ENCODE data around the gene ATG5.
"Not testable (repeated sequence)": the region's sequence is repeated elsewhere in the genome, so short reads cannot be mapped to it uniquely, and the experiment has no call there.

Gene ATG5

DNA sequence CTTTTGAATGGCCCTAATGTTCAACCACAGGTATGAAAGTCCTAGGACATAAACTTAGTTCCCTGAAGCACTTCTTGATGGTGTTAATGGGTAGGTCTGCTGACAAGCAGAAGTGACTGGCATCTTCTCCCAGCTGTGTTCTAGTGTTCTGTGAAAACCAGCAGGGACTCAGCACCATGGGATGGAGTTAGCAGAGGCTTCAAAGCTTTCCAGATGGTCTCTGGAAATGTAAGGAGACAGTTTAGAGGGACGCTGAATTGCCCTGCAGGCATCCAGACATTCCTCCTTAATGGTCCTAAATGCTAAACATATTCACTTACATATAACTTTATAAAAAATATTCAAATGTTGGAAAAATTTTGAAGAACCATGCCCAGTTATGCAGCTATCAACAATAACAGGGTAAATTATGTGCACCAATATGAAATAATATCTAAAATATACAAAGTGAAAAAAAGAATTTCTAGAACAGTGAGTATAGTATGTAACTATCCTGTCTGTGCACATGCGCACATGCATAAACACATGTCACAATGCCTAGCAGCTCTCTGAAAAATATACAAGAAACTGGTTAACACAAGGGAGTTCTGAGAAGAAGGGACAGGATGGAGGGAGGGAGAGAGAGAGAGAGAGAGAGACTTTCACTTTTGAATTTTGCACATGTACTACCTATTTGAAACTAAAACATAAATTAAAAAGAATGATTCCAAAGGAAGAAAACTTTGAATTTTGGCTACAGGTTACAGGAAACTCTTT lies 152.3 kb downstream of the ATG5 start:
- no peak for DNase-seq

DNA sequence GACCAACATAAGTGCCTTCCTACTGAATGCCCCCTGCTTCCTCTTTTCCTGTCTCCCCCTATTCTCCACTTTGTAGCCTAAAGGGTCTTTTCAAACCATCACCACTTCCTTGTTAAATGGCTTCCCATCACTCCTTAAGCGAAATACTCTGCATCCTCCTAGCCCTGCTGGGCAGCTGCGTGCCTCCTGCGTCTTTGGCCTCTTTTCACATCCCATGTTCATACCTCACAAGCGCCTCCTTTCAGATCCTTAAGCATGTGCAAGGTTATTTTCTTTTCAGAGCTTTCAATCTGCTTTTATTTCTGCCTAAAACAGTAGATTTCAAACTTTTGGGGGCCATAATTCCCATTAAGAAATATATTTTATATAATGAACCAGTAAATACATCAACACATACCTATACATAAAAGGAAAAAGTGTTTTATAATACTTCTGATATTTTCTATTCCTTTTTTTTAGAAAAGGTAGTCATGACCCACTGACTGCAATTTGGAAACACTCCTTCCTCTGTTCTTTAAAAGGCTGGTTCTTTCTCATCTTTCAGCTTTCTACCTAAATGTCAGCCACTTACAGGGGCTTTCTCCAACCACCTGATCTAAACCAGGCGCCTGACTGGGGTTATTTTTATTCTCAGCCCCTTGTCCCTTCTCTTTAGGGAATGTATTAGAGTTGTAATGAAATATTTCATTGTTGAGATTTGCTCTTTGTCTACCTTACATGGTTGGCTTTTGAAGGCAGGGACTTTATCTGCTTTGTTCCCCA lies 155.3 kb downstream of the ATG5 start:
- no peak for DNase-seq

DNA sequence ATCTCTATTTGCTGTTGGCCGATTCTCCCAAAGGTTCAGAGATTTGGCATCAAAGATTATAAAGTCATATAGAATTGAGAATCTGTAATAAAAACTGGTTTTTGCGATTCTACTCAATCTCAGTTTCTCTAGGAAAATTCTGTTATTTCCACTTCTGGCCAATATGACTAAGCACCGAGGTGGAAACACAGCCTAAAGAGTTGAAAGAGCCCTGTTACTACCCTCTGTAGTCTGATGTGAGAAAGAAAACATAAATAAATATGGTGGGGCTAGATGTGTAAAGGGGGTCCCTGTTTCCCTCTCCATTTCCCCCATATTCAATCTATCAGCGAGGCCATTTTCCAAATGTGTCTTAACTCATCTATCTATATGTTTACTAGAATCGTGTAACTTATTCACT lies 156.0 kb downstream of the ATG5 start:
- no peak for DNase-seq

DNA sequence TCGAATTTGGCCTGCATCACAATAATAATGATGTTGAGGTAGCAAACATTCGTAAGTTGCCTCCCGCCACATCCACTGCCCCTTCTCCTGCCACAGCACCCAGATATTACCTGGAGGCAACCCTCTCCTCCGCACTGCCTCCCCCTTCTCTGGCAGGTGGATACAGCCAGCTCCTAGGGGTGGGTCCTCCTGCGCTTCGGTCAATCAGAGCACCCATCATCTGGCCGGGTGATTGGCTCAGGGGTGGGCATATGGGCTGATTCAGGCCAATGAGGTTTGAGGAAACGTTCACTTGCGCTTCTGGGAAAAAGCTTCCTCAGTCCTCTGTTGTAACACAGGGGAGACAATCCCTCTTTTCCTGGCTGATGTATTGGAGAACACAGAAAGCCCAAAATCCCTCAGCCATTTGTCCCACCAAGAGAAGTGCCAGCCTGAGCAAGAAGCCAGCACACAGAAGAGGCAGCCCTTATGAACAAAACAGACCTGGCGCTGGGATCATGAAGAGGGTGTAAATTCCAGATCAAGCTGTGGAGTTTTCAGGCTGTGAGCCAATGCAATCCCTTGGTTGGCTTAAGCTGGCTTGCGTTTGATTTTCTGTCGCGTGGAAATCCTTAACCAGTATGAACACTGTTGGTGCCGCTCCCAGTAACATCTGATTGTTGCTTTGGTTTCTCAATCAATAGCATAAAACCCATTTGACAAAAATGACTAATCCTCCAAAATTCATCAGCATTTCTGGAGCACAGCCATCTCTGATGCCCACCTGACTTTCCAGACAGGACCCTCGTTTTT lies 157.3 kb downstream of the ATG5 start:
- DNase-seq = no peak

DNA sequence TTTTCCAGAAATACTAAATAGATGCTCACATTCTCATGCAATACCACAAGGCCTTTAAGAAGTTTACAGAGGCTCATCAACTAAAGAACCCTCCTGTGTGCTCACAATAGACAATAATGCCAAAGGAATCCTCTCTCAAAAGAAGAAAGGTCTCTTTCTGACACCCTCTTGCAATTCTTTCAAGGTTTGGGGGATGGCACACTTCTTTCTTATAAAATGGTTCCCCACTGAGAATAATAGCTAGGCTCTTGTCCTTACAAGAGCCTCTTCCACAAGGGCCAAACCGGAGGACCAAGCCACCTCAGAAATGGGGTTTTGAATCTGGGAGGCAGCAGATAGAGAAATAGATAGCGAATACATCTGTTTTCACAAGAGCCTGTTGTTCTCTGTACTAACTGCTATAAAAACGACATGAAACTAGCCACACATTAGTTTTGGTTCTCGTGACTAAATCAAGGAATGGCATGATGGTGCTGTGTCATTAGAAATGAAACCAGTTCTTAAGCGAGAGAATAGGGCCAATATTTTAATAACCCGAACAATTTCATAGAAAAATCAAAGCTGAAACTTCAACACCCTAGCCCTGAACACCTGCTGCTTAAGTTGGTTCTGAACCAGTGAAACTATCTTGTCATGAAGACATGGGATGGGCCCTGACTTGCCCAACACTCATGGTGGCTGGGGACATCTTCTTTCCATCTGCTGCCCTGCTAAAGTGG lies 158.3 kb downstream of the ATG5 start:
- DNase-seq = no peak

DNA sequence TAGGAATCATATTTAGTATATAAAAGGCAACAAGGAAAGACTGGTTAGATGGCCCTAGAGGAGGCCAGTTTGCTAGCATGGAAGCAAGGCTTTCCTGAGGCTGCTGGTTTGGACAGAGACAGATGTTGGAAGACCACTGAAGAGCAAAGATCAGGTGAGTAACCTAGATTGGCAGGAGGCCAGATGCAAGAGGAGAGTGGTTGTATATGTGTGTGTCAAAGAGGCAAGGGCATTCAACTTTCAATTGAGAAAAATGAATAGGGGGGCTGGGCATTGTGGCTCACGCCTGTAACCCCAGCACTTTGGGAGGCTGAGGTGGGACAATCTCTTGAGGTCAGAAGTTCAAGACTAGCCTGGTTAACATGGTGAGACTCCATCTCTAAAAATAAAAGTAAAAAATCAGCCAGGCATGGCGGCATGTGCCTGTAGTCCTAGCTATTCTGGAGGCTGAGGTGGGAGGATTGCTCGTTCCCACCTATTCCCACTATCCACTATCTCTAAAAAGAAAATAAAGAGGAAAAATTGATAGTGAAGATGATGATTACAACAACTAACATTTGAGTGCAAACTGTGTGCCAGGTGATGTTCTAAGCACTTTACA lies 159.6 kb downstream of the ATG5 start:
- DNase-seq = no peak

DNA sequence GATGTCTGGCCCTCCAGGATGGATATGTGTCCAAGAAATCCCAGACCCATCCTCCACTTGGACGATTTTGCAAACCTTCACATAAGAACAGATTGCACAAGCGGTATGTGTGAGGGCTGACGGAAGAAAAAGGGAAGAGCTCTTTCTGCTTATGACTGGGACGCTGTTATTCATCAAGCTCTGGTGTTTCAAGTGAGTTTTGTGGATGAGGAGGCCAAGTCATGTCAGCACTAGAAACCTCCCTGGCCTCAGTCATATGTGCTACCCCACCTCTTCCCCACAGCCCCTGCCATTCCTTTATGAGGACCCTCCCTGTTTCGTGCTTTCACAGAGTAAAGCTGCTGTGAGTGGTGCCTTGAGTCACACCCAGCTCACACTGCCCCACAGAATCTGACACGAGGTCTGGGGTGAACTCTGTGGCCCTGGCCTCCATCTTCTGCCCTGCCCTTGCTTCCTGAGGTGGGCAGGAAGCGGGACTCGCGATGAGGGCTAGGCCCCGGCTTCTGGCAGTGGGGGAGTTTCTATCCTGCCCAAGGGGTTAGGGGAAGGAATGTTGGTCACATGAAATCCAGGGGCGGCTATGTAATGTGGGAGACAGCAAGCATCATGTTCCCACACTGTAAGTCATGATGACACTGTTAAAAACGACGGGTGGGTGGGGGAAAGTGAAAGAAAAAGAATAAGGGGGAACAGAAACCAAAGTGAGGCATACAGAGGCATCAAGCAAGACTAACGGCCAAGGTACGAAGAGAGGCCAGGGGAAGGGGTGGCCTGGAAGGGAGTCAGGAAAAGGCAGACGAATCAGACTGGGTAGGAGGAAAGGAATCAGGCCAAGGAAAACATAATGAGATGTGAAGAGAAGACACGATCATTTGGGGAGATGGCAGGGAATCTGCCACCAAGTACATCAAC lies 161.3 kb downstream of the ATG5 start:
- peak; percentile 31 to 57 for DNase-seq

DNA sequence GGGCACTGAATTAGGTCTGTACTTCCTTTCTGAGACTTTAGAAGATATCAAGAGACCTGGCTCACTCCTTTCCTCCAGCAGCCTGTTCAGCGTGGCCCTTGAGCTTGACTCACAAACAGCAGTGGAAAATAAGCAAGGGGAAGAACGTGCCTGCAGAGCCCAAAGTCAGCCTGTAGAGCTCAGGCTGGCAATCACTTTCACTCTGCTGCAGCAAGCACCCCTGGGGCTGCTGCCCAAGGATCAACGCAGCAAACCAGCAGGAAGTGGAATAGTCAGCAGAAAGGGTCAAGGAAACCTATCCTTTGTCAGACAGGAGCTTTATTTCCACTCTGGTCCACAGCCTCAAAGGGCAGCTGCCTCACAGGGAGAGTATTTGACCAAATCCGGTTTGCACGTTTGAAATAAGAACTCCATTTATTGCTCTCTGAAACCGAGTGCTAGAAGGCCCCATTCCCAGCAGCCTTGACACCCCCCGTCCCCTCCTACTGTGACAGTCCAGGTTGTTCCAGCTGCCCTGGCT lies 162.1 kb downstream of the ATG5 start:
- DNase-seq = peak; percentile 27 to 65

DNA sequence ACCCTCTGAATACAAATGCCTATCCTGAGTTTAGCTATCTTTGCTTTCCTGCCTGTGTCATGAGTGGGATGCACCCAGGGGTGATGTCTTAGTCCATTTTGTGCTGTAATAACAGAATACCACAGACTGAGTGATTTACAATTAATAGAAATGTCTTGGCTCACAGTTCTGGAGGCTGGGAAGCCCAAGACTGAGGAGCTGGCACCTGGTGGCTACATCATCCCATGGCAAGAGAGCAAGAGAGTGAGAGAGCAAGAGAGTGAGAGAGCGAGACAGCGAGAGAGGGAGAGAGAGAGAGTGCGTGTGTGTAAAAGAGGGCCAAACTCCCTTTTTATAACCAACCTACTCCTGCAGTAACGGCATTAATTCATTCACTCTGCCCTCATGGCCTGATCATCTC lies 162.6 kb downstream of the ATG5 start:
- DNase-seq = no peak

DNA sequence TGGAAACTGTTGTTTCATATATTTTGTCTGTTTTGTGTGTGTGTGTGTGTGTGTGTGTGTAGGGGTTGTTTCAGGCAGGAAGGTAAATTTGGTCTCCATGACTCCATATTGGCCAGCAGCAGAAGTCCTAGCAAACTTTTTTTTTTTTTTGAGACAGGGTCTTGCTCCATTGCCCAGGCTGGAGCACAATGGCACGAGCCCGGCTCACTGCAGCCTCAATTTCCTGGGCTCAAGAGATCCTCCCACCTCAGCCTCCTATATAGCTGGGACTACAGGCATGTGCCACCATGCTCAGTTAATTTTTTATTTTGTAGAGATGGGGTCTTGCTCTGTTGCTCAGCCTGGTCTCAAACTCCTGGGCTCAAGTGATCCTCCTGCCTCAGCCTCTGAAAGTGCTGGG lies 163.7 kb downstream of the ATG5 start:
- DNase-seq = no peak

DNA sequence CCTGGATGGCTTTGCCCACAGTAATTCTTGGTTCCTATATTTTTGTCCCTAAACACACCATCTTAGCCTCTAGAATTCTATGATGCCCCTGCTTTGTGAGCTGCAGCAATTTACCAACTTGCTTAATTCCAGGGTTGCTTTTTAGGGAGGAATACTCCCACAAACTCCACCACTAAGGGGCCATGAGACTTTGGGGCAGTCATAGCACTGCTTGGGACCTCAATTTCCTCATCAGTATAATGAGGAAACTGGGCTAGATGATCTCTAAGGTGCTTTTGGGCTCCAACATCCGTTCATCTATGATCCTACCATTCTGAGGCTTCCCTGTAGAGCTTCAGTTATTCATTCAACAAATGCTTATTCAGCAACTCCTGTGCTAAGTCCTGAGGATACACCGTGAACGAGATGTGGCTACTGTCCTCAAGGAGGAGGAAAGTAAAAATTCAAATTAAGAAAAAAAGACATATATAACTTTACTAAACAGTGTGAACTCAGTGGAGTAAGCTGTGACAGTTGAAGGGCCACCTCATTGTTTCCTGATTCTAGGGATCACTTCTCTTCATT lies 164.2 kb downstream of the ATG5 start:
- no peak for DNase-seq

DNA sequence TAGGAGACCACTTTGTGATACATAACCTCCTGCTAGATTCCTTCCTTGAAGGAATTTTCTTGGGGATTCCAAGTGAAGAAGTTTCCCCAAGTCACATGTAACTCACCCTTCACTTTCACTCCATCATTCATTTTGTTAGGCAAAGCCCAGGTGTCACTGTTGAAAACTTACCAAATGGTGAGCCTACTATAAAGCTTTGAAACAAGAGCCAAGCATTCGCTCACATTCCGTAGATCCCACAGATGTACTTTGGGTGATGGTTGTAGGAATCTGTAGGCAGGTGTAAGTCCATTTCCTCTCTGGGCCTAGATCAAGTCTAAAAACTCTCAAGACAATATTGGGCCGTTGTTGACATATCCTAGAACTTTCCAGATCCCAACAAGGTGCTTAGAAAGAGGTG lies 165.4 kb downstream of the ATG5 start:
- DNase-seq = no peak

DNA sequence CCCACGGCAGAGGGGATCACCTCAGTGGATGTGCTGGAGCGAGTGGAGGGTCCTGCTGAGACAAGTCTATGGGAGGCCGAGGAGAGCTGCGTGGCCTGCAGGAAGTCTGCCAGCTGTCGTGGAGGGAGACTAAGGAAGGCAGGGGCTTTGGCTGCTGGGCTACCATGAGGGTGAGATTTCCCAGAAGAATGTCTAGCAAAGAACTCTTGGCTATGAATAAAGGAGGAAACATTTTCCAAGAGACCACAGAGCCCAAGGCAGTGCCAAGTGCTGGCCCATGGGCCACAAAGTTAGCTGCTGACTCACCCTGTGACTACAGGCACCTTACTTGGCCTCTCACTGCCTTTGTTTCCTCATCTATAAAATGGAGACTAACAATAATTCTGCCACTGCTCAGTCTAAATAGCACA lies 166.0 kb downstream of the ATG5 start:
- no peak for DNase-seq

DNA sequence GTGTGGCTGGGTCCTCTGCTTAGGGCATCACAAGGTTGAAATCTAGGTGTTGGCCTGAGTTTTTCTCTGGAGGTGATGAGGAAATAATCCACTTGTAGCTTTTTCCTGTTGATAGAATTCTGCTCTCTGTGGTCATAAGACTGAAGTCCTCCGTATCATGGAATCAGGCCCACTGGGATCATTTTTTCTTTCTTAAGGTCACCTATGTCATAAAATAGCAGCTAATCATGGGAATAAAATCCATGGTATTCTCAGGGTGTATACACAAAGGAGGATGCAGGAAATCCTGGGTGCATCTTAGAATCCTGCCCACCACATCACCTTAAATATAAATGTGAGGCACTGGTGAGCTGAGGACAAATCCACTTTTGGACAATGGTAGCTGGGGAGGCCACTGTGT lies 166.7 kb downstream of the ATG5 start:
- DNase-seq = no peak

DNA sequence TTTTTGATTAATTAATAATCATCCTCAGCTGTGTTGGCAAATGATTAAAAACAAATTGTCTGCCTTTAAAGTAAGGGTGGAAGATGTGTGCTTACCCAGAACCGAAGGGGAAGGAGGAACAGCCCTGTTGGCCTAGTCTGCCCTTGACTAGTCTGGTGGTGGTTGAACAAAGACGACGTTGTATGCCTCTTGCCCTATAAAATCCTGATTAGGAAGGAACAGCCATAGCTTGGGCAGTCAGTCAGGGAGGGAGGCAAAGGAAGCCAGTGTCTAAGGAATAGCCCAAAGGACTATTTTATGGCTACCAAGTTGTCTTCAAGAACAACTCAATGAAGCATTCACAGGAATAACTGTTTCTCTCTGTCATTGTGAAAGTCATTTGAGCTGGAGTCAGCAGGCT lies 168.7 kb downstream of the ATG5 start:
- no peak for DNase-seq

DNA sequence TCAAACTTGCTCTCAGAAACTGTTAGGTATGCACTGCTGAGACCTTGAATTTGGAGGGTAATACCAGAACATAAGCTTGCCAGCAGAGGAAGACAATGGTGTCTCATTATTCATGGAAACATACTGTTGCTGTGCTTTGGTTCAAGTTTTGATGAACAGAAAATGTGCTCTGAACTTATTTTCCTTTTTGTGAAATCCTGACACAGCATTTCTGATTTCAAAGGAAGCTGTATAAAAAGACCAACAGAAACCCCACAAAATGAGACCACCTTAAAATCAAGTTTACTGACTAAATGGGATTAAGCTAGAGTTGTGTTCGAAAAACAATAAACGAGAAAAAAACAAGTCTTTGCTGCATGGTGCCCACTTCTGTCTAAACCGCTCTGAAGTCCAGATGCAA lies 169.1 kb downstream of the ATG5 start:
- DNase-seq = no peak

DNA sequence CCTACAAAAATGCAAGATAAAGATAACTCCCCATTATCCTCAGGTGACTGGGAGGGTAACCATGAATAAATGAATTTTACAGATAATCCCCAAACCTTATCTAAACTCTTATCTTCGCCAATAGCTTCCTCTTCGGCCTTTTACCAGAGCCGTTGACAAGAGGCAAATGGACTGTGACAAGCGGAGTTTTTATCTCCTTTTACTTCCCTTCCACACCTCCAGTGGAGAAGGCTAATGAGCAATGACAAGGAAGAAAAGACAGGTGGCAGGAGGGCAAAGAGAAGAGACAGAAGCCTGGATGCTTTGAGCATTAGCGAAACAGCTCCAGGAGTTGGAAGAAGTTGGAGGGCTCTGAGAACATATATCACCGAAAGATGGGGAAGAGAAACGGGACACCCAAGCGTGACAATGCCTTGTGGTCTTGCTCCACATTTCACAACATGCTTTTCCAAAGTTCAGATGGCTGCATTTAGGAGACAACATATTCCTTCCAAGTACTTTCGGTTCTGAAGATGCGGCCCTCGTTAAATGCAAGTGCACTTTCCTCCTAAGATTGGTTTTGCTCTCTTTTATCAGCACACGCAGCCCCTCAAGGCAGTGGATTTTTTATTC lies 170.2 kb downstream of the ATG5 start:
- no peak for DNase-seq

DNA sequence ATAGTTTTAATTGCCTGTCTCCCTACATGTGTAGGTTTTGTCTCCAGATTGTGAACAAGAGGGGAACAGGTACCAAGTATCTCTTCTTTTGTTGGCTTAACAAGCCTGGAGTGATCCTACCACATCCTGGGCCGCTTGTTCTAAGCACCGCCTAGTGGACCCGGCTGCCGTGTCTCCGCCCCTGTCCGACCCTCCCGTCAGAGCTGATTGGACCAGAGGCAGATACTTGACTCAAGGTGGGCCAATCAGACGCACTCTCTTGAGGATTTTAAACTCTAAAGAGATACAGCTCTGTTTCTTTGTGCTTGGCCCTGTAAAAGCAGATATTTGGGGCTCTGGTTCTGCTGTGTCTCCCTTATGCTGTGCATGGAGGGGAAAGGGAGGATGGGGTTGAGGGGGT lies 171.2 kb downstream of the ATG5 start:
- no peak for DNase-seq

DNA sequence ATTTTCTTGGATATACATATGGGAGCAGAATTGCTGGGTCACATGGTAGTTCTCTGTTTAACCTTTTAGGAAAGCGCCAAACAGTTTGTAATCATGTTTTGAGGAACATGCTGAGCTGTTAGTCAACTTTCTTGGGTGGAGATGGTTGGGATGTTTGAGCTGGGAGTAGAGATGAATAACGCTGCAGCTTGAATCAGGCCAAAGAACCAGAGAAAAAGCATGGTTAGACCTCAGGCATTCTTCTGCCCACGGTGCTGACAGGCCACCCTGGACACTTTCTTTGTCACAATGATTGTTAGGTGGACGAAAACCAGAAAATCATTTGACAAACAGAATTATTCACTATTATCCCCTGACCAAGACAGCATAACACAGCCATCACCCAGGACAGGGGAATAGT lies 172.6 kb downstream of the ATG5 start:
- DNase-seq = no peak

DNA sequence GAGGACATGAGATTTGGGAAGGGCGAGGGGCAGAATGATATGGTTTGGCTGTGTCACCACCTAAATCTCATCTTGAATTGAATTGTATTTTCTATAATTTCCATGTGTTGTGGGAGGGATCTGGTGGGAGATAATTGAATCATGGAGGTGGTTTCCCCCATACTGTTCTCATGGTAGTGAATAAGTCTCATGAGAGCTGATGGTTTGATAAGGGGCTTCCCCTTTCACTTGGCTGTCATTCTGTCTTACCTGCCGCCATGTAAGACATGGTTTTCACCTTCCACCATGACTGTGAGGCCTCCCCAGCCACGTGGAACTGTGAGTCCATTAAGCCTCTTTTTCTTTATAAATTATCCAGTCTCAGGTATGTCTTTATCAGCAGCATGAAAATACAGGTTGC lies 173.1 kb downstream of the ATG5 start:
- not testable (repeated sequence) for DNase-seq

All from stimulated activated CD4-positive, alpha-beta T cell treated with anti-CD3 and anti-CD28 coated beads, Interleukin-4, amount 100 ng/mL, for 4 hours (primary cell).